GM10266 (cell line): ENCODE results near the gene PIP4K2A.

Experiments
- DNase-seq: peaks from one replicate; pipeline ENCODE4 v3.0.0; 2012; ENCODE audit errors: extremely low spot score
- CTCF ChIP-seq: IDR thresholded peaks from 2 replicates; pipeline ENCODE4 v1.5.1; 2012; ENCODE audit warnings: mild to moderate bottlenecking, low read depth; ENCODE audit not compliant: control insufficient read depth, insufficient read depth; ENCODE audit errors: missing control alignments

Gene PIP4K2A

GRCh38 chr10:22554461-22555182, 159.8 kb downstream of the PIP4K2A start:
- no peak for TF ChIP-seq CTCF
- DNase-seq = no peak

- TF ChIP-seq CTCF = no peak
- no peak for DNase-seq
Measured at GRCh38 chr10:22553452-22553995, 160.9 kb downstream of the PIP4K2A start.

GRCh38 chr10:22552888-22553378, 161.4 kb downstream of the PIP4K2A start:
- DNase-seq = no peak
- TF ChIP-seq CTCF = no peak

- no peak for TF ChIP-seq CTCF
- no peak for DNase-seq
Measured at GRCh38 chr10:22551681-22552365, 162.6 kb downstream of the PIP4K2A start.

- peak; percentile 27 for DNase-seq
- TF ChIP-seq CTCF = peak; percentile 54
Measured at GRCh38 chr10:22550732-22551131, 163.6 kb downstream of the PIP4K2A start.

GRCh38 chr10:22548344-22548743, 166.0 kb downstream of the PIP4K2A start:
- no peak for TF ChIP-seq CTCF
- DNase-seq = no peak

GRCh38 chr10:22545643-22546042, 168.7 kb downstream of the PIP4K2A start:
- TF ChIP-seq CTCF = no peak
- no peak for DNase-seq
